Thyroid gland (tissue), 4 donors: Measurements from ENCODE around the gene HDAC9.

Source experiments
- CTCF ChIP-seq, 6 experiments: fragments of 200-600 bp in 3 of 6; fragments of 450-650 bp in 3 of 6; sonication (generic) in 3 of 6; IDR thresholded peaks; one replicate each; pipeline ENCODE4 v1.5.1; 2016 to 2019; ENCODE audit warnings: antibody characterized with exemption in 6 of 6, mild to moderate bottlenecking in 2 of 6, inconsistent platforms in 1 of 6, moderate library complexity in 1 of 6
- POLR2A ChIP-seq, 2 donors: fragments of 450-650 bp; IDR thresholded peaks; one replicate each; pipeline ENCODE4 v1.6.1; 2017; ENCODE audit warnings: antibody characterized with exemption in 2 of 2, mild to moderate bottlenecking in 2 of 2, moderate library complexity in 1 of 2

- TF ChIP-seq CTCF (IDR thresholded peaks at IDR 0.05) (no peak), POLR2A (IDR thresholded peaks at IDR 0.05) (no peak)
Observed at GRCh38 chr7:18693816-18694215, 198.3 kb downstream of the HDAC9 start.
